GM19397 (cell line): ENCODE results near the gene WDR31.
"Not testable (repeated sequence)": the region's sequence is repeated elsewhere in the genome, so short reads cannot be mapped to it uniquely, and the experiment has no call there.

ENCODE experiments used
- ATAC-seq: cut with Tn5 transposase; IDR thresholded peaks from one replicate; pipeline ENCODE4 v1.9.1; 2021; ENCODE audit warnings: mild to moderate bottlenecking, moderate library complexity; ENCODE audit not compliant: unreplicated experiment

Gene WDR31

GRCh38 chr9:113340011-113340699, at the start of gene WDR31:
TSS of gene WDR31 (minus strand) at chr9:113340275. CDS start at chr9:113332022, 8,253 bp downstream.
- ATAC-seq: peak; percentile 99

GRCh38 chr9:113389451-113389850, 49.4 kb upstream of the WDR31 start:
- no peak for ATAC-seq

- no peak for ATAC-seq
These were observed 48.8 kb upstream of the WDR31 start for GRCh38 chr9:113388833-113389232.

- no peak for ATAC-seq
These were observed 47.6 kb upstream of the WDR31 start for GRCh38 chr9:113387560-113388230.

- no peak for ATAC-seq
These were observed 46.7 kb upstream of the WDR31 start for GRCh38 chr9:113386571-113387393.

GRCh38 chr9:113381909-113382411, 41.9 kb upstream of the WDR31 start:
- no peak for ATAC-seq

GRCh38 chr9:113381441-113381840, 41.4 kb upstream of the WDR31 start:
- not testable (repeated sequence) for ATAC-seq

- ATAC-seq: no peak
These were observed 40.8 kb upstream of the WDR31 start for GRCh38 chr9:113380869-113381378.

GRCh38 chr9:113379829-113380210, 39.7 kb upstream of the WDR31 start:
- ATAC-seq: not testable (repeated sequence)

- ATAC-seq: not testable (repeated sequence)
These were observed 39.2 kb upstream of the WDR31 start for GRCh38 chr9:113379094-113379828.

- ATAC-seq: peak; percentile 76
These were observed 36.8 kb upstream of the WDR31 start, which contains the start of gene HDHD3 for GRCh38 chr9:113376634-113377567. TSS of gene HDHD3 (minus strand) at chr9:113376986. CDS start at chr9:113374354, 2,632 bp downstream.

- ATAC-seq: no peak
These were observed 35.3 kb upstream of the WDR31 start for GRCh38 chr9:113375057-113376023.

- no peak for ATAC-seq
These were observed 33.8 kb upstream of the WDR31 start for GRCh38 chr9:113373676-113374392.

GRCh38 chr9:113373256-113373655, 33.2 kb upstream of the WDR31 start:
- no peak for ATAC-seq

- no peak for ATAC-seq
These were observed 32.0 kb upstream of the WDR31 start for GRCh38 chr9:113372059-113372458.

- no peak for ATAC-seq
These were observed 30.8 kb upstream of the WDR31 start for GRCh38 chr9:113370806-113371325.

GRCh38 chr9:113369855-113370140, 29.7 kb upstream of the WDR31 start:
- no peak for ATAC-seq
